Inflammatory macrophage (primary cell): Measurements from ENCODE around the gene PTPN11.
"Not testable (repeated sequence)": the region's sequence is repeated elsewhere in the genome, so short reads cannot be mapped to it uniquely, and the experiment has no call there.

Experiments
- DNase-seq, 2 donors: peaks; one replicate each; pipeline ENCODE4 v3.0.0-alpha.2; 2020 to 2022
- total RNA-seq, 18 experiments: gene quantifications; one replicate each; lab custom pipeline; 2026; ENCODE audit warnings: mixed read lengths in 6 of 18, inconsistent platforms in 2 of 18; lab: John Stamatoyannopoulos, UW

The PTPN11 gene
- 110 to 231 (median 191) reads per million in 18 experiments for total RNA-seq

DNA sequence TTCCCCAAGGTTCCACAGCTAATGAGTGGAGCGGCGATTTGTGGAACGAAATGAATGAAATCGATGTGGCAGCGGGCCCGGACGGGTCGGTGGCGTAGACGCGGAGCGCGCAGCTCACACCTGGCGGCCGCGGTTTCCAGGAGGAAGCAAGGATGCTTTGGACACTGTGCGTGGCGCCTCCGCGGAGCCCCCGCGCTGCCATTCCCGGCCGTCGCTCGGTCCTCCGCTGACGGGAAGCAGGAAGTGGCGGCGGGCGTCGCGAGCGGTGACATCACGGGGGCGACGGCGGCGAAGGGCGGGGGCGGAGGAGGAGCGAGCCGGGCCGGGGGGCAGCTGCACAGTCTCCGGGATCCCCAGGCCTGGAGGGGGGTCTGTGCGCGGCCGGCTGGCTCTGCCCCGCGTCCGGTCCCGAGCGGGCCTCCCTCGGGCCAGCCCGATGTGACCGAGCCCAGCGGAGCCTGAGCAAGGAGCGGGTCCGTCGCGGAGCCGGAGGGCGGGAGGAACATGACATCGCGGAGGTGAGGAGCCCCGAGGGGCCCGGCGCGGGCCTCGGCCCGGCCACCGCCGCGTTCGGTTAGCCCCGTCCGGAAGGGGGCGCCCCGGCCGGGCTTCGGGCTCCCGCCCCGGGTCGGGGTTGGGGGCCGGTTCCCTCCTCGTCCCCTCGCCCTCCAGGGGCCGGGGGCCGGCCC lies at the start of gene PTPN11:
Gene PTPN11 (plus strand): TSS at position 340 of the 689 bp plus-strand sequence. CDS start 165 bp downstream, at position 505.
- peak; percentile 83 to 88 for DNase-seq

DNA sequence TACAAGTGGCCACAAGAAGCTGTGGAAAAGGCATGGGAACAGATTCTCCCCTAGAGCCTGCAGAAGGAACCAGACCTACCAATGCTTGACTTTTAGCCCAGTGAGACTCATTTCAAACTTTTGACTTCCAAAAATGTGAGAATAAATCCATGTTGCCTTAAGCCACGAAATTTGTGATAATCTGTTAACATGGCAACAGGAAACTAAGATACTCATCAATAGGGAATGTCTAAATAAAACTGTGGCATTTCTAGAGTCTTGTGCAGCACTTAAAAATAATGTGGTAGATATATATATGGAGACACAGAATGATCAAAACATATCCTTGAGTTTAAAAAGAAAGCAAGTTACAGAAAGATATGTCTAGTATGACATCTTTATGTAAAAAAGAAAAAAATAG lies 48.5 kb upstream of the PTPN11 start:
- no peak for DNase-seq

DNA sequence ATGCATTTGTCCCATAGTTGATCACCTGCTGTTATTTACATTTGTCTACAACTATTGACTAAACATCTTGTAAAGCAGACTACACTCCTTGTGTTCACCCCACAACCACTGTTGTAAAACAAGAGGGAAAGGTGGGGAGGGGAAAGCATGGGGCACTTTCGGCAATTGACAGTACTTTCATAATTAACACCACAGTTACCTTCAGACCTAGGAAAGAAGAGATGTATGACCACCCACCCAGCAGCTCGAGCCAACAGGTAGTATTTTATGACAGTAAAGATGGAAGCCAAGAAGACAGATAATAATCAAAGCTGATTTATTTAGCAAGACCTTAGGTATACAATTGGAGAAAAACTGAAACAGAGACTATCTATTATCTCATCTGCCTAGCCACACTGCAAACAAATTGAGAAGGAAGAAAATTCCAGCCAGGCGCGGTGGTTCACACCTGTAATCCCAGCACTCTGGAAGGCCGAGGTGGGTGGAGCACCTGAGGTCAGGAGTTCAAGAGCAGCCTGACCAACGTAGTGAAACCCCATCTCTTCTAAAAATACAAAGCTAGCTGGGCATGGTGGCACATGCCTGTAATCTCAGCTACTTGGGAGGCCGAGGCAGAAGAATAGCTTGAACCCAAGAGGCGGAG lies 47.8 kb upstream of the PTPN11 start:
- no peak for DNase-seq

DNA sequence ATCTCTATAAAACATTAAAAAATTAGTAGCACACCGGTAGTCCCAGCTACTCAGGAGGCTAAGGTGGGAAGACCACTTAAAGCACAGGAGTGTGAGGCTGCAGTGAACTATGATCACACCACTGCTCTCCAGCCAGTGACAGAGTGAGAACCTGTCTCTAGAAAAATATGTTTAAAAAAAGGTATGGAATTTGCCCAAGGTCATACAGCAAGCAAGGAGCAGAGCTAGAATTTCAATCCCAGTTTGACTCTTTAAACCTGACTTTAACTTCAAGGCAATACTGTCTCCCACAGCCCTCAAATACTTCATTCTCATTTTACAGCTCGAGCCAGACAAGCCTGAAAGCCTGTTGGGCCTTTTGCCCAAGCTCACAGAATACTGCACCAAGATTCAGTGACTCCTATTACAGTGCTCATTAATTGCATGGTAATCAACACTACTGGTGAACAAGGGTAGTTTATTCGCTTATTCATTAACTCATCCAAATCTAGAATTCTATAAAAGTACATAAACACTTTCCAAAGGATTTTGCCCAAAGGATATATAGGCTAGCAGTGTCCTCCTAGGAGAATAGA lies 44.5 kb upstream of the PTPN11 start:
- DNase-seq: no peak

DNA sequence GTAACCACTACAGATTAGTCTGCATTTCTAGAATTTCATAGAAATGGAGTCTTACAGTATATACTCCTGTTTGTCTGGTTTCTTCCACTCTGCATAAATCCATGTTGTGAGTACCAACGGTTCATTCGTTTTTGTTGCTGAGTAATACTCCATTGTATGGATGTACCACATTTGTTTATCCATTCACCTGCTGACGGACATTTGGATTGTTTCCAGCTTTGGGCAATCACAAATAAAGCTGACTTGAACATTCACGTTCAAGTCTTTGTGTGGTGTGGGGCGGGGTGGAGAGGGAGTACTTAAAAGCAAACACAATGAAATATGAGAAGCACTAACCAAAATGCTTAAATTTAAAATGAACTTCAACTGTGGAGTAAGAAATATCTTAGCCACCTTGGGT lies 43.6 kb upstream of the PTPN11 start:
- DNase-seq: no peak

DNA sequence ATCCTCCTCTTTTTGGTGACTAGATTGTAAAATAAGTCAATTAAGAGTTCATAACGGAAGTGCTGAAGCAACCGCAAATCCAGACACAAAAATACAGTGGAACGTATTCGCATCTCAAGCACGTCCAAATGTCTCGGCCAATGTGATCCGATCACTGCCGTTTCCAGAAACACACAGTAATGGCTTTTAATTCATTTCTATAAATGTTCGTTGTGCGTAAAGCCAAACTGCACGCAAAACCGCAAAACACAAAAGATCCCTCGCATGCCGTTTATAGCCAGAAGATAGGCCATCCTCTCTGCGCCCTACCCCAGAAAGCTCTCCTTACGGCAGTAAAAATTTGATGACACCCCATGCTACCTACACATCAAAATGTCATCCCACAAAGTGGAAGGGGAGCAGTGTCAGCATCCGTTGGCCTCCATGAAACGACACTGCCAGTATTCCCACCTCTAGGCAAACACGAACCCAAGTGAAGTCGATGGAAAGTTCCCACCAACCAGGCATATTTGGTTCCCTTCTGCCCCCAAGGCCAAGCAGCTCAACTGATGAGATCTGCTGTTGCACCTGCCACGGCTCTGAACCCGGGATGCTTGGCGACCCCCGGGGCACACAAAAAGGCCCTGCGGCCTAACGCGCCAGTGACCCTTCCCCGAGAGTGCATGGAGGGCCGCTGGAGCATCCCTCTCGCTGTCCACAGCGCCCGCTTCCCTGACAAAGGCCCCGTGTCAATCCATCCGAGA lies 37.9 kb upstream of the PTPN11 start:
- DNase-seq: no peak

DNA sequence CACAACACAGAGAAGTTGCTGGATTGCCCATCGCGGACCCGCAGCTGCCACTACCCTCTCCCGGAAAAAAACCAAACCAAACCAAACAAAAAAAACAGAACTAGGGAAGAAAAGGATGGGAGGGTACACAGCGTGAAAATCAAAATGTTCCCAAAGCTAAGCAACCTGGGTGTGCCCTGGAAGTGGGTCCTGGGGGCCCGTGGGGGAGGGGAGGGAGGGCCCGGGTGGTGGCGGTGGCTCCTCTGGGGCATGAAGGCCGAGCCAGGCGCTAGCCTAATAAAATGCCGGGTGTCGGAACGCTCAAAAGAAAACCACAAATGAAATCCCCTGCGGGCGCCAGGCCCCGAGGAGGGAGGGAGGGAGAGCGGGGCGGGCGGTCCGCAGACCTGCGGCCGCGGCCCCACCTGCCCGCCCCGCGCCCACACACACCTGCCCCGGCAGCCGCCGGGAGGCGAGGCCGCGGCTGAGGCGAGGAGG lies 37.3 kb upstream of the PTPN11 start:
- DNase-seq: no peak

DNA sequence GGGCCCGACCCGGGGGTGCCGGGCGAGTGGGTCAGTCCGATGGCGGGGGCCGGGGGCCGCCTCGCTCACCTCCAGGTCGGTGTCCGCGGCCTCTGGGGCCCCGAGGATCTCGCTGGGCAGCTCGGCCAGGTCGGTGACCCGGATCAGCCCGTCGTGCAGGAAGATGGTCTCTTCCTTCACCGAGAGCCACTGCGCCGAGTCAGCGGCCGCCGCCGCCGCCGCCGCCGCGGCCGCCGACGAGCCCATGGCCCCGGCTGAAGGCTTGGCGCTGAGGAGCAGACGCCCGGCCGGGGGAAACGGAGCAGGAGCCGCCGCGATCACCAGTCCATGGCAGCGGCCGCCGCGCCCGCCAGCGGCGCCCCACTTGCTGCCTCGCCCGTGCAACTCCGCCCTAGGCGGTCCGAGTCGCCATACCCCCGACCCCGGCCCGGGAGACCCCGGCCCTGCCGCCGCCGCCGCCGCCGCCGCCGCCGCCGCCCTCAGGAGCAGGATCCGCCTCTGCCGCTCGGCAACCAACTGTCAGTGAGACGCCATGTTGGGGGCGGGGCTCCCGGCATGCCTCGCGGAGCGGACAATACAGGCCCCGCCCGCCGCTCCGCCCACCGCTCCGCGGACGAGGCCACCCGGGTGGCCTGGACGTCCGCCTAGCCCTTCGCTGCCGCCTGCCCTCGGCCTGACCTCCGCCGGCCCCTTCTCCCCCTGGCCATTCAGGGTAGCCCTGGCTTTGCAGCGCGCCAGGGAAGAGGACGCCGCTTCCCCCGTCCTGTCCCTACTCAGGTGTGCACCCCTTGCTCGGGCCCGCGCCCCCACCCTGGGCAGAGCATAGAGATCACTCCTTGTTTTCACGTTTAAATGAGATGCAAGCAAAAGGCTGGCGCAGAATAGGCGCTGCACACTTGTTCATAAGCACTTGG lies 36.6 kb upstream of the PTPN11 start, which contains the start of gene HECTD4:
Gene HECTD4 (minus strand): TSS at position 549 of the 914 bp plus-strand sequence. CDS start 303 bp downstream, at position 246.
- peak; percentile 93 to 96 for DNase-seq

DNA sequence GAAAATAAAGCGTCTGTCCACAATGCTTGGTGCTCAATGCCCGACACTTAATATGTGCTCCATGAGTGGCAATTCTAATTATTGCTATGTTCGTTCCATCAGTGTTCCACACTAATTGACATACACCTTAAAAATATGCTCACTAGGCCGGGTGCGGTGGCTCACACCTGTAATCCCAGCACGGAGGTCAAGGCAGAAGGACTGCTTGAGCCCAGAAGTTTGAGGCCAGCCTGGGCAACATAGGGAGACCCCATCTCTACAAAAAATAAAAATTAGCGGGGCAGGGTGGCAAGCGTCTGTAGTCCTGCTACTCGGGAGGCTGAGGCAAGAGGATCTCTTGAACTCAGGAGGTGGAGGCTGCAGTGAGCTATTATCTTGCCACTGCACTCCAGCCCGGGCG lies 35.9 kb upstream of the PTPN11 start:
- no peak for DNase-seq

DNA sequence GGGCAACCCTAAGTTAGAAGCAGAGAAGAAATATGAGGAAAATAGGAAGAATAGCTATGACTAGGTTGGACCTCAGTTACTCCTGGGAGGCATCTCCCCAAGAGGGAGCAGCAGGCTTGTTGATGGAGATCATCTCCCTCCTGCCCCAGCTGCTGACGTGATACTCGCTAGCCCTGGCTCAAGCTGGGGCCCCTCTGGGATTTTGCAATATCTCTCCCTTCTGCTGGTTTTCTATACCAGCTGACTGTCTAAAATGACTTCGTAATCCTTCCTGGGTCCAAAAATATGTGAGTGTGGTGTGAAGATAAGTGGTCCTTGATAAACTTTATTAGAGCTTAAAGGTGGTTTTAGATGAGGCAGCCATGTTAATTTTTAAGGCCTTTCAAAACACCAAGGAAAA lies 32.0 kb upstream of the PTPN11 start:
- DNase-seq: peak; percentile 15 to 26

DNA sequence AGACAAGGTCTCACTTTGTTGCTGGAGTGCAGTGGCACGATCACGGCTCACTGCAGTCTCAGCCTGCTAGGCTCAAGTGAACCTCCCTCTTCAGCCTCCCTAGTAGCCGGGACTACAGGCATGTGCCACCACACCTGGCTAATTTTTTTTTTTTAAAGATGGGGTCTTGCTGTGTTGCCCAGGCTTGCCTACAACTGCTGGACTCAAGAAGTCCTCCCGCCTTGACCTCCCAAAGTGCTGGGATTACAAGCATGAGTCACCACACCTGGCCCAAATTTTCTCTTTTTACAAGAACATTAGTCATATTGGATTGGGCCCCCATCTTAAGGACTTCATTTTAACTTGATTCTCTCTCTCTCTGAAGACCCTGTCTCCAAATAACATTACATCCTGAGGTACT lies 29.5 kb upstream of the PTPN11 start:
- no peak for DNase-seq

DNA sequence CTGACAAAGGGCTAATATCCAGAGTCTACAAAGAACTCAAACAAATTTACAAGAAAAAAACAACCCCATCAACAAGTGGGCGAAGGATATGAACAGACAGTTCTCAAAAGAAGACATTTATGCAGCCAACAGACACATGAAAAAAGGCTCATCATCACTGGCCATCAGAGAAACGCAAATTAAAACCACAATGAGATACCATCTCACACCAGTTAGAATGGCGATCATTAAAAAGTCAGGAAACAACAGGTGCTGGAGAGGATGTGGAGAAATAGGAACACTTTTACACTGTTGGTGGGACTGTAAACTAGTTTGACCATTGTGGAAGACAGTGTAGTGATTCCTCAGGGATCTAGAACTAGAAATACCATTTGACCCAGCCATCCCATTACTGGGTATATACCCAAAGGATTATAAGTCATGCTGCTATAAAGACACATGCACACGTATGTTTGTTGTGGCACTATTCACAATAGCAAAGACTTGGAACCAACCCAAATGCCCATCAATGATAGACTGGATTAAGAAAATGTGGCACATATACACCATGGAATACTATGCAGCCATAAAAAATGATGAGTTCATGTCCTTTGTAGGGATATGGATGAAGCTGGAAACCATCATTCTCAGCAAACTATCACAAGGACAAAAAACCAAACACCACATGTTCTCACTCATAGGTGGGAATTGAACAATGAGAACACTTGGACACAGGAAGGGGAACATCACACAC lies 28.7 kb upstream of the PTPN11 start:
- not testable (repeated sequence) for DNase-seq

DNA sequence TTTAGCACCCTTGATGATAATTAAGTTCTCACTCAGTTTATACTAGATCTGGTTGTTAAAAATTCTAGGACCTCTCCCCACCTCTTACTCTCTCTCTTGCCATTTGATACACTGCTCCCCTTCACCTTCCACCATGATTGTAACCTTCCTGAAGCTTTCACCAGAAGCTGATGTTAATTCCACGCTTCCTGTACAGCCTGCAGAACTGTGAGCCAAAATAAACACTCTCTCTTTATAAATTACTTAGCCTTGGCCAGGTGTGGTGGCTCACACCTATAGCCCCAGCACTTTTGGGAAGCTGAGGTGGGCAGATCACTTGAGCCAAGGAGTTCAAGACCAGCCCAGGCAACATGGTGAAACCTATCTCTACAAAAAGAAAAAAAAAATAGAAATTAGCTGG lies 25.4 kb upstream of the PTPN11 start:
- DNase-seq: no peak

DNA sequence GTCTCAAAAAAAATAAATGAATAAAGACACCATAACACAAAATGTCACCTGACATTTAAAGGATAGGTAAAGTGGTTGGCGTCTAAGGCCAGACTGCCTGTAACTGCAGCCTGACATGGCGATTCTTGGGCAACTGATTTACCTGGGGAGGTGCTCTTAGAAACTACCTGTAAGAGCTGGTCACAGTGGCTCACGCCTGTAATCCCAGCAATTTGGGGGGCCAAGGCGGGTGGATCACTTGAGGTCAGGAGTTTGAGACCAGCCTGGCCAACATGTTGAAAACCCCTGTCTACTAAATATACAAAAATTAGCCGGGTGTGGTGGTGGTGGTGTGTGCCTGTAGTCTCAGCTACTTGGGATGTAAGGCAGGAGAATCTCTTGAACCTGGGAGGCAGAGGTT lies 17.7 kb upstream of the PTPN11 start:
- DNase-seq: no peak

DNA sequence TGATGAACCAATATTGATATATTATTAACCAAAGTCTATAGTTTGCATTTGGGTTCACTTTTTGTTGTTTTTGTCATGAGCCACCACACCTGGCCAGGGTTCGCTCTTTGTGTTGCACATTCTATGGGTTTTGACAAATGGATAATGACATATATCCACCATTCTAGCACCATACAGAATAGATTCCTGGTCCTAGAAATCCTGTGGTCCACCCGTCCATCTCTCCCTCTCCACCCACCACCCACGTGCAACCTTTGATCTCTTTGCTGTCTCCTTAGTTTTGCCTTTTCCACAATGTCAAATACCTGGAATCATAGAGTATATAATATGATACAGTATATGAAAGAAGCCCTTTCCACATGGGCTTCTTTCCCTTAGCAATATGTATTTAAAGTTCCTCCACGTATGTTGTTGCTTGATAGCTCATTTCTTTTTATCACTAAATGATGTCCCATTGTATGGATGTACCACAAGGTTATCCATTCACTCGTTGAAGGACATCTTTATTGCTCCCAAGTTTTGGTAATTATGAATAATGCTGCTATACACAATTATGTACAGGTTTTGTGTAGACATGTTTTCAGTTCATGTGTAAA lies 16.7 kb upstream of the PTPN11 start:
- DNase-seq: no peak

DNA sequence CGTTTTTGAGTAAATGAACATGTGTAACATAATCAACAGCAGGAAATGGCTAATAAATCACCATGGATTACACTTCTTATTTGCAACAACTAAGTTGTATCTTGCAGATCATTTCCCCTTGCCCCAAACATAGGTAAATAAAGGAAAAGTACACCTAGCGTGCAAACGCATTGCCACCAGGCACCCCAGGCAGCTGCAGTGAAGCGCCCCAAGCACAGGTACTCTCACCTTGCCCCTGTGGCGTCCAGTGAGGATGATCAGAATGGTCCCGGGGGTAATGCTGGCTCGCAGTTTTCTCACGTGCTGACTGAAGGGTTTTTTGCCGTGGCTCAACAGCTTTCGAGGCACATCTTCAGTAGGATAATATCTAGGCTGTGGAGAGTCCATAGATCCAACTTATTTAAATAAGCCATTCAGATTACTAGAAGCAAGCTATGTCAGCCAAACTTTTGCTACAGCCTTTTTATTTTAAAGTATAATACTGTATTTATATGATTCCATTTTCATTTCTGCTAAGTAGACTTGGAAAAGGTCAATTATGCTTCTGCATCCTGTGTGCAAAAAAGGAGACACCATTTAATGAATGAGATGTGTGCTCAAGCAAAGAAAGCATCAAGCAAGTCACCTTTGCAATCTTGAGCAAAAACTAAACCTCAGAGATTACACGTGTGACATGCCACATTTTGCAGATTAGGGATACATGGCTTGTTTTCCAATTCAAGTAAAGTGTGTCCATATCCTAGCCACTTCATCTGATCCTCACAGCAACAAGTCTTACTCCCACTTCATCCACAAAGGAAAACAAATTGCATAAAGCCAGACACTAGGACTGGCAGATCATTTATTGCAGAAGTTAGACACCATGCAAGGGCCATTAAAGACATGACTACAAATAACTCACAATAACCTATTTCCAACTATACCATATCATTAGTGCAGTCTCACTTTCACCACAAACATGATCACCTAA lies 11.9 kb upstream of the PTPN11 start:
- no peak for DNase-seq

DNA sequence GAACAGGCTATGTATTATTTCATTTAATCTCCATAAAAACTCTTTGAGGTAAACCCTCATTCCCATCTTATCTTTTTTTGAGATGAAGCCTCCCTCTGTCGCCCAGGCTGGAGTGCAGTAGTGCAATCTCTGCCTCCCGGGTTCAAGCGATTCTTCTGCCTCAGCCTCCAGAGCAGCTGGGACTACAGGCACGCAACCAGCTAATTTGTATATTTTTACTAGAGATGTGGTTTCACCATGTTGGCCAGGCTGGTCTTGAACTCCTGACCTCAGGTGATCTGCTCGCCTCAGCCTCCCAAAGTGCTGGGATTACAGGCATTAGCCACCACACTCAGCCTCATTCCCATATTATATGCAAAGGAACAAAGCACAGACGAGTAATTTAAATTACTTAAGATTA lies 11.1 kb upstream of the PTPN11 start:
- DNase-seq: not testable (repeated sequence)

DNA sequence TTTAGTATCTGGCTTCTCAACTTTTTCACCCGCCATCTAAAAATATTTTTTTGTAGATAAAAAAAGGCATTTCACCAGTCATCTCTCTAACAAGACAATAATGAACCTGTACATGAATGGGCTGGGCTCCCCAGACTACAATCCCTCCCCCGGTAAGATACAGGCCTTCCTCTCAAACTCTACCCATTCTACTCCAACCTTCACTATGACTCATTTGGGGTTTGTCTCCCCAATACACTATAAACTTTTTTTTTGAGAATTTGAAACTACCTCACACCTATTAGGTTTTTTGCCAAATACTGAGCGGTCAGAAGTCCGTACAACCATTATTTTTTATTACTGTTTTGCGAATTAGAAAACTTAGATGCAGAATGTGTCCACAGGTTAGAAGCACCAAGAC lies 10.1 kb upstream of the PTPN11 start:
- DNase-seq: no peak
